SH-SY5Y (cell line): Measurements from ENCODE around the gene EFCAB14.

ENCODE experiments used
- GATA2 ChIP-seq: IDR thresholded peaks from 2 replicates; pipeline ENCODE4 v1.6.1; 2011; ENCODE audit warnings: mild to moderate bottlenecking, low read depth, low read length
- GATA3 ChIP-seq: IDR thresholded peaks from 2 replicates; pipeline ENCODE4 v1.6.1; 2011; ENCODE audit warnings: low read depth, mild to moderate bottlenecking, low read length, moderate library complexity

DNA sequence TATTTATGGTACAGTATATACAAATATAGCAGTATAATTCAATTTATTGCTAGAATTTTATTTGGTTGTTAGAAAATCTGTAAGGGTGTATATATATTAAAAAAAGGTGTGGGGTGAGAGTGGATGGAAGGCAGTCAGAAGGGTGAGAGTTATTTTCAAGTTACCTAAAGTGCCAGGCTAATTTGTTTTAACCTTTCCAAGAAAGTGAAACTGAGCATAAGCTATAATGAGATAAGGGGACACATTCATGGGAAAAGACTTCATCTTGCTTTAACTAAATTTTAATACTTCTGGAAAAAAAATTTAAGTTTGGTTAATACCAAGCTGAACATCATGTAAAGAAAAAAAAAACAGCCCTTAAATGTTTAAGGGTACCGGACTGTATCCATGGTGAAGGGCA is 42.4 kb downstream of the EFCAB14 start:
- TF ChIP-seq GATA2 (no peak), GATA3 (no peak)
